Esophagus squamous epithelium (tissue), 5 donors: ENCODE results near the gene RNF26. TPM values are rescaled to one million over a fixed set of nuclear protein-coding genes. Genes with fewer than 3 reads are reported as not detected.

Experiments
- DNase-seq: peaks from one replicate; lab custom pipeline; 2025; lab: John Stamatoyannopoulos, UW
- H3K27ac ChIP-seq, 4 donors: fragments of 200-600 bp; sonication (generic); one replicate each; pipeline ENCODE4 v1.5.1; 2016 to 2019; ENCODE audit warnings: mild to moderate bottlenecking in 1 of 4
- H3K27me3 ChIP-seq, 4 donors: fragments of 200-600 bp; sonication (generic); 1 replicate in 3 of 4; 2 replicates in 1 of 4; pipeline versions ENCODE4 v1.5.1 to v1.6.0; 2017 to 2021; ENCODE audit warnings: antibody characterized with exemption in 1 of 4
- H3K36me3 ChIP-seq, 3 donors: fragments of 200-600 bp; sonication (generic); one replicate each; pipeline ENCODE4 v1.5.1; 2016 to 2019
- H3K4me1 ChIP-seq, 3 donors: fragments of 200-600 bp; sonication (generic); one replicate each; pipeline ENCODE4 v1.5.1; 2017 to 2019
- H3K4me3 ChIP-seq, 4 donors: fragments of 200-600 bp; sonication (generic); 1 replicate in 3 of 4; 2 replicates in 1 of 4; pipeline ENCODE4 v1.5.1; 2016 to 2019; ENCODE audit warnings: mild to moderate bottlenecking in 2 of 4, moderate library complexity in 1 of 4
- H3K9me3 ChIP-seq, 3 donors: fragments of 200-600 bp; sonication (generic); one replicate each; pipeline ENCODE4 v1.5.1; 2016 to 2019
- POLR2A ChIP-seq, 4 donors: fragments of 450-650 bp; IDR thresholded peaks; one replicate each; pipeline ENCODE4 v1.6.1; 2017; ENCODE audit warnings: antibody characterized with exemption in 4 of 4, mild to moderate bottlenecking in 4 of 4, moderate library complexity in 3 of 4
- WGBS, 2 donors: methylation state at CpG; one replicate each; pipeline ENCODE4 v1.1.5; 2018; 5-methylcytosine and 5-hydroxymethylcytosine counted together
- intact Hi-C: fragments of 100-400 bp; cut with DNase I; formaldehyde crosslinking; loops from one replicate; pipeline ENCODE4 v1.15.0; 2022
- total RNA-seq, 4 donors: library from RNA; depleted of rRNA; stranded (reverse); fragments of >200 nt; gene quantifications; one replicate each; pipeline ENCODE4 v1.1.0, GENCODE V29; 2016
- TF ChIP-seq, protein P1 (sequence below), 6 experiments: fragments of 450-650 bp in 4 of 6; fragments of 200-600 bp in 2 of 6; sonication (generic) in 2 of 6; IDR thresholded peaks; one replicate each; pipeline ENCODE4 v1.5.1; 2016 to 2019; ENCODE audit warnings: antibody characterized with exemption in 6 of 6, mild to moderate bottlenecking in 4 of 6, moderate library complexity in 4 of 6
- donor health status: DM: yes; HTN: yes; CAD: no.

Gene RNF26
- 10 to 100 TPM; 10.5 to 17.9 (median 12.2) TPM for total RNA-seq

GRCh38 chr11:119334174-119334930 is at the start of gene RNF26:
Gene RNF26 (plus strand): TSS chr11:119334527. CDS start chr11:119335123, 596 bp downstream.
- H3K36me3 ChIP-seq = peaks cover 0 to 18% (median 0%) of the 10 kb centered on the region in 3 donors
- intact Hi-C loops = no loop called here
- peaks cover 0 to 8% (median 0%) of the 10 kb centered on the region in 4 donors for H3K27me3 ChIP-seq
- DNase-seq = peak; percentile 82
- peak within 1 kb of the TSS; percentile 90 to 98 (median 94) for H3K27ac ChIP-seq
- TF ChIP-seq POLR2A (IDR thresholded peaks at IDR 0.05) = peak in 3 of 4 donors; percentile 27 to 76 (median 55)
- TF ChIP-seq, protein P1, sequence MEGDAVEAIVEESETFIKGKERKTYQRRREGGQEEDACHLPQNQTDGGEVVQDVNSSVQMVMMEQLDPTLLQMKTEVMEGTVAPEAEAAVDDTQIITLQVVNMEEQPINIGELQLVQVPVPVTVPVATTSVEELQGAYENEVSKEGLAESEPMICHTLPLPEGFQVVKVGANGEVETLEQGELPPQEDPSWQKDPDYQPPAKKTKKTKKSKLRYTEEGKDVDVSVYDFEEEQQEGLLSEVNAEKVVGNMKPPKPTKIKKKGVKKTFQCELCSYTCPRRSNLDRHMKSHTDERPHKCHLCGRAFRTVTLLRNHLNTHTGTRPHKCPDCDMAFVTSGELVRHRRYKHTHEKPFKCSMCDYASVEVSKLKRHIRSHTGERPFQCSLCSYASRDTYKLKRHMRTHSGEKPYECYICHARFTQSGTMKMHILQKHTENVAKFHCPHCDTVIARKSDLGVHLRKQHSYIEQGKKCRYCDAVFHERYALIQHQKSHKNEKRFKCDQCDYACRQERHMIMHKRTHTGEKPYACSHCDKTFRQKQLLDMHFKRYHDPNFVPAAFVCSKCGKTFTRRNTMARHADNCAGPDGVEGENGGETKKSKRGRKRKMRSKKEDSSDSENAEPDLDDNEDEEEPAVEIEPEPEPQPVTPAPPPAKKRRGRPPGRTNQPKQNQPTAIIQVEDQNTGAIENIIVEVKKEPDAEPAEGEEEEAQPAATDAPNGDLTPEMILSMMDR (IDR thresholded peaks at IDR 0.05) = no peak
- peaks cover 27 to 55% (median 29%) of the 10 kb centered on the region in 3 donors for H3K4me1 ChIP-seq
- WGBS, 2 donors = 0% methylated on average over 23 to 31 of the region's 54 CpGs
- H3K4me3 ChIP-seq = peak within 1 kb of the TSS; percentile 90 to 97 (median 94)
- no peaks in the 10 kb centered on the region for H3K9me3 ChIP-seq

GRCh38 chr11:119285431-119285830 is 48.9 kb upstream of the RNF26 start:
- H3K9me3 ChIP-seq = peaks cover 0 to 6% (median 0%) of the 10 kb centered on the region in 3 donors
- peaks cover 8 to 65% (median 10%) of the 10 kb centered on the region in 3 donors for H3K36me3 ChIP-seq
- DNase-seq = no peak
- peaks cover 0 to 9% (median 0%) of the 10 kb centered on the region in 3 donors for H3K4me1 ChIP-seq
- TF ChIP-seq, protein P1 (IDR thresholded peaks at IDR 0.05) = no peak
- TF ChIP-seq POLR2A (IDR thresholded peaks at IDR 0.05) = no peak
- H3K27me3 ChIP-seq = no peaks in the 10 kb centered on the region
- H3K27ac ChIP-seq = no peak overlapping the region
- H3K4me3 ChIP-seq = no peak overlapping the region
- WGBS, 2 donors = 94% methylated on average over 6 to 9 of the region's 9 CpGs
- intact Hi-C loops = no loop called here

- no peak overlapping the region for H3K4me3 ChIP-seq
- WGBS, 2 donors = 75 to 83% methylated on average over 3 of the region's 3 CpGs
- intact Hi-C loops = no loop called here
- H3K27ac ChIP-seq = no peak overlapping the region
- peaks cover 0 to 17% (median 8%) of the 10 kb centered on the region in 3 donors for H3K9me3 ChIP-seq
- no peak for DNase-seq
- peaks cover 0 to 9% (median 0%) of the 10 kb centered on the region in 3 donors for H3K4me1 ChIP-seq
- H3K36me3 ChIP-seq = peaks cover 8 to 80% (median 10%) of the 10 kb centered on the region in 3 donors
- H3K27me3 ChIP-seq = no peaks in the 10 kb centered on the region
- TF ChIP-seq, protein P1 (IDR thresholded peaks at IDR 0.05) = no peak
- TF ChIP-seq POLR2A (IDR thresholded peaks at IDR 0.05) = no peak
Observed at GRCh38 chr11:119288219-119288618, 46.1 kb upstream of the RNF26 start.

DNA sequence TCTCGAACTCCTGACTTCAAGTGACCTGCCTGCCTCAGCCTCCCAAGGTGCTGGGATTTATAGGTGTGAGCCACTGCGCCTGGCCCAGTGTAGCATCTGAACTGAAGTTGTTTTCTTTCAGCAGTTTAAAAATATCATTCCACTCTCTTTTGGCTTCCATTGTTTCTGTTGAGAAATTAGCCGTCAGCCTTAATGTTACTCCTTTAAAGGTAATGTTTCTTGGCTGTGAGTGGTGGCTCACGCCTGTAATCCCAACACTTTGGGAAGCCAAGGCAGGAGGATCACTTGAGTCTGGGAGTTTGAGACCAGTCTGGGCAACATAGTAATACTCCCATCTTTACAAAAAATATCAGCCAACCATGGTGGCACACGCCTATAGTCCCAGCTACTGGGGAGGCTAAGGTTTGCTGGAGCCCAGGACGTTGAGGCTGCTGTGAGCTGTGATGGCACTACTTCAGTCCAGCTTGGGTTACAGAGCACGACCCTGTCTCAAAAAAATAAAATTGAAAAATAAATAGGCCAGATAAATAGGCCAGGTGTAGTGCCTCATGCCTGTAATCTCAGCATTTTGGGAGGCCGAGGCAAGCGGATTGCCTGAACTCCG is 43.3 kb upstream of the RNF26 start:
- WGBS, 2 donors = 96 to 99% methylated on average over 9 to 10 of the region's 10 CpGs
- intact Hi-C loops = loop anchor here (10.0 kb wide), 1 partner anchor 86 kb away; the partner anchor contains the start of gene CBL
- peaks cover 0 to 17% (median 8%) of the 10 kb centered on the region in 3 donors for H3K9me3 ChIP-seq
- H3K27me3 ChIP-seq = no peaks in the 10 kb centered on the region
- DNase-seq = no peak
- H3K4me1 ChIP-seq = no peaks in the 10 kb centered on the region
- no peak for TF ChIP-seq POLR2A (IDR thresholded peaks at IDR 0.05)
- H3K27ac ChIP-seq = no peak overlapping the region
- H3K36me3 ChIP-seq = peaks cover 0 to 80% (median 0%) of the 10 kb centered on the region in 3 donors
- H3K4me3 ChIP-seq = no peak overlapping the region

GRCh38 chr11:119293461-119293860 is 40.9 kb upstream of the RNF26 start:
- no peaks in the 10 kb centered on the region for H3K27me3 ChIP-seq
- H3K4me1 ChIP-seq = peaks cover 0 to 6% (median 0%) of the 10 kb centered on the region in 3 donors
- H3K36me3 ChIP-seq = peaks cover 0 to 78% (median 4%) of the 10 kb centered on the region in 3 donors
- peaks cover 0 to 17% (median 8%) of the 10 kb centered on the region in 3 donors for H3K9me3 ChIP-seq
- H3K4me3 ChIP-seq = no peak overlapping the region
- TF ChIP-seq POLR2A (IDR thresholded peaks at IDR 0.05) = no peak
- TF ChIP-seq, protein P1 (IDR thresholded peaks at IDR 0.05) = no peak
- no peak for DNase-seq
- 93 to 95% methylated on average over 3 of the region's 3 CpGs for WGBS, 2 donors
- intact Hi-C loops = loop anchor here (10.0 kb wide), 1 partner anchor 89 kb away; the partner anchor contains the start of gene CBL
- H3K27ac ChIP-seq = no peak overlapping the region
